Measurements from ENCODE around the gene CIROP. TPM values are rescaled to one million over a fixed set of nuclear protein-coding genes. Genes with fewer than 3 reads are reported as not detected.

The CIROP gene
- total RNA-seq, 1 donor from 2014 or later, result not detected

DNA sequence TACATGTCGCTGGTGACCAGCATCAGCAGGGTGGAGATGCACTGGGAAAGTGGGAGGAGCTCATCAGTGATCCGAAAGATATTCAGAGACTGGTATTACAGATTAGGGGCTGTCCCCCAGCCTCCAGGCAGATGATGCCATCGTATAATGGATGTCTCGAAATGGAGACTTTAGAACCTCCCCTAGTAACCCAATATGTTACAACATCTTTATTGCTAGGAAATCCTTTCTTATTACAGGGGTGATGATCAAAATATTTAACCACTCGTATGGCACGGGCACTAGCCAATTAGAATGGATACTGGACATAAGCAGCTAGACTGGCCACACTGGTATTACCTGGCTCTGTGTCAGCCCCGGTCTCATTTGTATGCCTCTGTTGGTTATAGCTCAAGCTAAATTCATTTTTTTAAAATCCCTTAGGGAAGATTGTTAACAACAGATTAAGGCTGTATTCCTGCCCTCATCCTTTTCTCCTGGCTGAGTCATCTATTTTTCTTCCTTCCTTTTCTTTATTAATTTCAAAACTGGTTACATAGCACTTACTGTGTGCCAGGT lies 25.0 kb upstream of the CIROP start:
- DNase-seq (ENCODE audit: low spot score), result no peak

DNA sequence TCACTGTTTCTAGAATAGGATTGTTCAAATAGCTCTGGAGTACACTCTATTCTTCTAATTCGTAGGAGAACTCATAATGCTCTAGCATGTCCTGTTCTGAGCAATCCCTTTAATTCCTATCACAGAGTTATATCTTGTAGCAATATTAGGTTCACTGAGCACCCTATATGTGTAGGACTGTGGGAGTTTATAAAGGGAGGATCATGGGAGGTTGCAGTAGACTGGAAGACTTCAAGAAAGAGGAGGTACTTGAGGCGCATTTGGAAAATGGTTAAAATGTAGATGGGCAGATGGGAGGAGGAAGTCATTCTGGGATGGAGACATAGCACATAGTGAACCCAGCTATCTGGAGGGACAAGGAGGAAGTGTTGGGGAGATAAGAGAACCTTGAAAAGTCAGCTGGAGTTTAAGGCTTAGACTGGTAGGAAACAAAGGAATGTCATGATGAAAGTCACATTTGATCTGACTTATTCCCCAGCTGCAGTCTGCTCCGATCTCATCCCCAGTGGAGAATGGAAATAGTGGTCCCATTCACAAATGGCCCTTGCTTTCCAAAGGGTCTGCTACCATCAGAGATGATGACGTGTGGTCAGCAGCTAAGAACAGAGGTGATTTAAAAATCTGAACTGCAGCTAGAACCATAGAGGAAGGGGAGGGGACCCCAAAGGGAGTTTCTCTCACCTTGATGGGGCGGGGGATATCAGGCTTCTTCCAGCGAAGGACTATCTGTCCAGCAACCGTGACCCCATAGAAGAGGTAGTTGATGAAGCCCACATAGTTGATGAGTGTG lies 24.4 kb upstream of the CIROP start:
- no peak for DNase-seq (ENCODE audit: low spot score)

DNA sequence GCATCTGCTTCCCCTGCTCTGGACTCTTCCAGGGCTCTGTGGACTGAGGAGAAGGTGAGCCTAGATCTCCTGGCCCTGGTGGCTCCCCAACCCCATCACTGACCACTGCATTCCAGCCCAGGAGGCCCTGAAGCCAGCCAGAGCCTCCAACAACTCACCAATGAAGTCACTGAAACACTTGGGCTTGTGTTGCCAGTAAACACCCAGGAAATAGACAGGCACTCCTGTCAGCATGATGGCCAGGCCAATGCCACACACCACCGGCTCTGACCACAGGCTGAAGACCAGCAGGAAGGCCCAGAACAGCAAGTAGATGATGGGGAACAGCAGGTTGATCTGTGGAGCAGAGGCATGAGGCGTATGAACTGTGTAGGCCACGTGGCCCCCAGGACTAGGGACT lies 23.1 kb upstream of the CIROP start:
- no peak for DNase-seq (ENCODE audit: low spot score)

DNA sequence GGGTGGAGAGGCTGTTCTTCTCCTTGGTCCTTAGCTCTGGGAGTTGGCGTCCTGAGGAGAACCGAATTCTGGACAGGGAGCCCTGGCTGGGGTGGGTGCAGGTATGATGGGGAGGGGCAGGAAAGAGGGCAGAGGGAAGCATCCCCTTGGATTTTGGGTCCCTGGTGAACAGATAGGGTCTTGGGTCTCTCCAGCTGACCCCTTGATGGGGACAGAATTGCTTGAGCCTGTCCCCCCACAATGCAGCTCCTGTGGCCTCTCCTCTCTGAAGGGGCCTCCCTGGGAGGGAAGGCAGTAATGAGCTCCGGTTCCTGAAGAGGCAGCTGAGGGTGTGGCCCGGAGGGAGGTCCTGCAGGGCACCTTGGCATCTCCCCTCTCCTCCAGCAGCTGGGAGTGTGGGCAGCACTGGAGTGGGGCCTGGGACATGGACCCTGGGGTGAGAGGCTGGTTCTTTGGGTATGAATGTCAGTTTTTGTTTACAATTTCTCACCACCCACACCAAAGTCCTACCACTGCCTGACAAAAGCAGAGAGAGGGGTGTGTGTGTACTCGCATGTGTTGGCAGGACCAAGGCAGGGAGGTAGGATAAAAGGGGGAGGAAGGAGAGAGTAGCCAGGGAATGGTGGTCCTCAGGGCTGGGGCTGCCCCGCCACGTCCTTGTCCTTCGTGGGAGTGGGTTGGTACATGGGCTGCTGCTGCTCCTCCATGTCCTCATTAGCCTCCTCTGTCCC lies 21.9 kb upstream of the CIROP start:
- DNase-seq (ENCODE audit: low spot score), result no peak

DNA sequence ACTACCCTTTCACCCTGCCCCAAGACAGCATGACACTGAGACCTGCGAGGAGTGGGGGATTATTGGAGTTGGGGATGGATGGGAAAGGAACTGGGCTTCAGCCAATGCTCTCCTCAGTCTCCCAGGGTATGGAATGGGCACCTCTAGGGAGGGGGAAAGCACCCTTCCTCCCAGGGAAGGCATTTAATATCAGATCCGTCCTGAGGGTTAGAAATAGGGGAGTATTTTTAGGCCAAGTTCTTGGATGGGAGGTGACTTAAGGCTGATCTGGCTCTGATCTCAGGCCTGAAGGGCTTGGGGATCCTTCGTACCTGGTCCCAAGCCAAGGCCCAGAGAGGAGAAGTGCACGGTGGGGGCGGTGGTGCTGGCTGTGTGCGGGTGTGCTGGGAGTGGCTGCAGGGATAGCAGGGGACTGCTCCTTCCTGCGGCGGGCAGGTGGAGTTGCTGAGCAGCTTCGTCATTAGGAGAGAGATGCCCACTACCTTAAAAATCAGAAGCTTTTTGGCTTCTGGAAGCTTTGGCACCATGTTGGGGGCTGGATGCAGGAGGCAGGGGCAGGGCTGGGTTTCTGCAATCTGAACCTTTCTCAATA lies 21.2 kb upstream of the CIROP start:
- no peak for DNase-seq (ENCODE audit: low spot score)

DNA sequence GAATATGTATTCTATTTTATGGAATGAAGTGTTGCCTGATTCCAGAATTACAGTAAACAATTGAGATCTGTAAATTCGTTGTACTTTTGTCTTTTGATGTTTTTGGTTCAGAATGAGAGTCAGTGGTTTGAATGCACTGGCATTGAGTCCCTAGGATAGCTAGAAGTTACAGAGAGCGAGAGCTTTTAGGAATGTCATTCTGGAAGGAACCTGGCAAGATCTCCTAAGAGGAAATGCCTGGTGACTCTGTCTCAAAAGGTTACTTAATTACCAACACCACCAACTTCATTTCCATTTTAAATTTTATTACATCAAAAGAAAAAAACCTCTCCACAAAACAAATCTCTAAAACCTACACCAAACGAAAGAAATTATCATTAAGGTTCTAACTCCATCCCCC lies 20.2 kb upstream of the CIROP start:
- DNase-seq (ENCODE audit: low spot score), result no peak

DNA sequence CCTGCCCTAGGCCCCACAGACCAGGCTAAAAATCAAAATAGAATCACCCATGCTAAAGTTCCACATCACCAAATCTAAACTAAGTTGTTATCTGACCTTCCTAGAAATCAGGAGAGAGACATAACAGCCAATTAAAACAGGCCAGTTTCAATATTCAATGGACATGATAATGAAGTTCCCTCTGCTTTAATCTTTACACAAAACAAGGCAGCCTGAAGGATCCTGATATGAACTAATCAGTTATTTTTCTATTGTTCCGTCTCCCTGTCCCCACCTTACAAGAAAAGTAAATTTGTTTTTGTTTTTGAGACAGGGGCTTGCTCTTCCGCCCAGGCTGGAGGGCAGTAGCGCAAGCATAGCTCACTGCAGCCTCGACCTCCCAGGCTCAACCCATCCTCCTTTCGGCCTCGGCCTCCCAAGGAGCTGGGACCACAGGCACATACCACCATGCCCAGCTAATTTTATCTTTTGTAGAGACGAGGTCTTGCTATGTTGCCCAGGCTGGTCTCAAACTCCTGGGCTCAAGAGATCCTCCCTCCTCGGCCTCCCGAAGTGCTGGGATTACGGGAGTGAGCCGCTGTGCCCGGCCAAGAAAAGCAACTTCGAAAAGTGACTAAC lies 19.7 kb upstream of the CIROP start:
- DNase-seq (ENCODE audit: low spot score), result no peak

DNA sequence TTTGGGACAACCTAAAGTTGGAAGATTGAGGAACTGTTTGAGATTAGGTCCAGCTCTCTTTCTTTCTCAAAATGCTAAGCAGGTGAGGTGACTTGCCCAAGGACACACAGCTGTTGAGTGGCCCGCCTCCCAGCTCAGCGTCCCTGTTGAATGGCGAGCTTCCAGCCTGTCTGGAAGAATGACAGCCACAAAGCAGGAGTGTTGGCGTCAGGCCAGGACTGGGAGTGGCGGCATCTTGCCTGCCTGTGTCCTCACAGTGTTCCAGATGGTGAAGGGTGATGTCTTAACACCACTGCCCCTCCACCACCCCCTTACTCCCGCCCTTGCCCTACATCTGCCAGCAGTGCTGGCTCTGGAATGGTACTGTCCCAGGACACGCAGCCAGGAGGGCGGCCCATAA lies 18.6 kb upstream of the CIROP start:
- DNase-seq (ENCODE audit: low spot score), result peak; percentile 46

DNA sequence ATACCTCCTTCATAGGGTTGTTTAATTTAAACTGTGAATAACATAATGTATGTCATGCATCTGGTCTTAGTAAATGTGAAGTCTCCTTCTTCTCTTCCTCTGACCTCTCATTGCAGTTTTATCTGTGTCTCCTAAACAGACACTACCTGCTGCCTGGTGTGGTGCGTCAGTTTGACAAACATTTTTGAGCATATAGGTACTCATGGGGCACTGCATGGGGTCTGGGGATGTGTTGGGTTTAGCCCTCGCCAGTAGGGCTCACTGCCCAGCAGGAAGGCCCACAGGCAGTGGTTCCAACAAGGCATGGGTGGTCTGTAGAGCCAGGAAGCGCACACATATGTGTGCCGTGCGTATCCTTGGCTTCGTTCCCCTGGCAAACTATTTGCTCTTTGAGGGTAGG lies 17.3 kb upstream of the CIROP start:
- DNase-seq (ENCODE audit: low spot score), result no peak

DNA sequence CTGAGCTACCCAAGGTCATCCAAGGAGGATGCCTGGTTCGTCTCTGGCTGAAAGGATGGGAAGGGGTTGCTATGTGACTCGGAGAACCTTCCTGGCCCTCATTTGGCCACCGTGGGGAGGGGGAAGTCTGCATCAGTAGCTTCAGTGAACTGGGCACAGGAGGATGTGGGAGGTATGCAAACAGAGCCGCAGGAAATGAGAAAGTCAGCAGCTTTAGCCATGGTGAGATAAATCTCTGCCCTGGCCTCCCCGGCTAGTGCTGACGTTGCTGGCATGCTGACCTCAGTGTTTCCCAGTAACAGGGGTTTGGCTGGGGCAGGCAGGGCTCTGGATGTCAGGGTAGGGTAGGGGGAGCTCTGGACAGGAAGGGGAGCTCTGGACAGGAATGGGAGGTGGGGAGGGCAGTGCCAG lies 16.6 kb upstream of the CIROP start:
- DNase-seq (ENCODE audit: low spot score), result peak; percentile 35

DNA sequence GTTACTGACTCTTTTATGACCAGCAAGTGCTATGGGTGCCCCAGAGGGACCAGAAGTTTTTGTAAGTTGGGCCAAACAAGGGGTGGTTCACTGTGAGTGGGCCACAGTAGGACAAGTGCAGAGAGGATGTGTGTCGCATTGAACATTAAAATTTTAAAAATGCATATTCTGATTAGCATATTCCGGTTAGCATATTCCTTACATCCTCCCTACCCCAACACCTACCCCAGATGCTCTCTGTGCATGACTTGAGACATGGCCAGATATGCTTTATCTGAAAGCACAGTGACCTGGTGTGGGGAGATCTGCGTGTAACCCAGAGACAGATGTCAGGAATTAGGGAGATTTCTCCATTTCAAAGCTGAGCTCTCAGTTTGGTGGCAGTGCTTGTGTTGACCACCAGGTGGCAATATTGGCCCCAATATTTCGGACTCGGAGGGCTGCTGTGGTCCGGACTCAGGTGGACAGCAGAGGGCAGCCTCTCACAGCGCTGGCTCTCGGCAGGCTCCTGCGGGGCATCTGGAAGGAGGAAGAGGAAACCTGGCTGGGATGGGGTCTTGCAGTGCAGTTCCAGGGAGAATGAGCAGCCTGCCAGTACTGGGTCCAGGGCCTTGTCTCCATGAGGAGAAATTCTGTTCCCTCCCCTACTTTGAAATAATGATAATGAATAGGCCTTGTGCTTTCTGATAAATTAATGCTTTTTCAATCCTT lies 15.9 kb upstream of the CIROP start:
- DNase-seq (ENCODE audit: low spot score), result peak; percentile 91

DNA sequence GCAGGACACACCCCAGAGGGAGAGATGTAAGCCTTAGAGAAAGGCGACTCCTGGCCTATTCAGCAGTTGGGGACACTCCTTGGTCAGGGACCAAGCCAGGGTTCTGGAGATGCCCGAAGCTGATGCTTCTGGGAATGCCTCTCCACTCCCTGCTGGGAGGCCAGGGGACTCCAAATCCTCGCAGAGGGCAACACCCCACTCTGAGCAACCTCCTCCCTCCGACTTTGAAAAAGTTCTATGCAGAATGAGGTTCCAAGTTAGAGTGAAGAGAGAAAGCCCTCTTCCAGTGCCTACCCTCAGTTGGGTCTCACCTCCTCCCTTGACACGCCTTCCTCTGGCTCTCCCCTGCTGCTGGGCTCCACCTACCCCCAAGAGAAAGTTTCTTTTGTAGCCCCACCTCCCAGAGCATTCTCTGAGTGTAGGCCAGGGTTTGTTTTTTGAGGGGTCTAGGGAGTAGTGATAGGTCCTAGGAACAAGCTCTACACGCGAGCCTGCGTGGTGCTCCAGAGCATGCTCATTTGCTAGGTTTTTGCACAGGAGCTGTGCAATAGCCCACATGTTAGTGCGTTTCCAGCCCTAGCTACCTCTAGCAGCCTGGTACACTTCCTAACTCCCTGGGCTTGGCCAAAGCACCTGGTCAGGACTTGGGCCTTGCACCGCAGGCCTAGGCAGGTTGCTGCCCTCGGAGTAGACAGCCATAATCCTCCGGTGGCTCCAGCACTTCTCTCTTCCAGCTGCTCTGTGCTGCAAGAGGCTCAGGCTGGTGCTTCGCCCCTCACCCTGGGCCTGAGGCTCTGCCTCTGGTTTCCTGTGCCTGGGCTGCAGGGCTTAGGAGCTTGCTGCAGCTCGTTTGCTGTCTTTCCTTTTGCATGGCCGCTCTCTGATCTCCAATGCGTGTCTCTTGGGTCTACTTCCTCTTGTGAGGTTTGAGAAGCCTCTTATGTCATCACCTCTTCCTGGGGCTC lies 14.9 kb upstream of the CIROP start:
- DNase-seq (ENCODE audit: low spot score), result no peak

DNA sequence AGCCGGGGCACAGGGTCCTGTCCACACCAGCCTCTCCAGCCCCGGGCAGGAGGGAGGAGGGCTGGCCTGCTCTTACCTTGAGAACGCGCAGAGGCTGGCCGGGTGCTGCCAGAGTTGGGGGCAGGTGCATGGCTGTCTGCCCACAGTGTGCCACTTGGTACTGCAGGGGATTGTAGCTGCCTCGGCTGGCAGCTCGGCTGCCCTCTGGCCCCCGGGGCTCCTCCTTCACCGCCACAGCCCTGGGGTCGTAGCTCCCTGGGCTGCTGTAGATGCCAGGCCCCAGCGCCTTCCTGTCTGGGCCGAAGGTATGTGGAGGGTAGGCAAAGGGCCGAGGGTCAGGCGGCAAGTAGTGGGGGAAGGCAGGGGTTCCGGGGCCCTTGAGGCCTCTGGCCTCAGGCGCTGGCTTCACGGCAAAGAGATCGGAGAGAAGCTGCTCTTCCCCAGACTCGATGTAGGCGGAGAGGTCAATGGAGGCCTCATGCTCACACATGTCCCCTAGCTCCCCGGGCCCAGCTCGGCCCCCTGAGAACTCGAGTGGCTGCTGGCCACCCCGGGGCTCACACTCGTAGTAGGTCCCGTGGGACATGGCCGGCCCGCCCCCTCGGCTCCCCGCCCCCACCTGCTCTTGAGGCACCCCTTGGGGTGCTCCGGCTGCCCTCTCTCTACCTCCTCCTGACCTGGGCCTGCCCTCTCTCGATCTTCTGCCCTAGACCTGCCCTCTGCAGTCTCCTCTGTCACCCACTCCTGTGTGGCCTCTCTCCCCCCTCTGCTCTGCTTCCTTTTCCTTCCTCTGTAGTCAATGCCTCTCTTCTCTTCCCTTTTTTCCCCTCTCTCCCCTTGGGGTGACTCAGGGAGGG lies 13.9 kb upstream of the CIROP start, which contains the start of gene CEBPE:
CEBPE (minus strand) TSS at position 750 of the 857 bp plus-strand sequence; CDS start at position 586, 164 bp downstream.
- no peak for DNase-seq (ENCODE audit: low spot score)

DNA sequence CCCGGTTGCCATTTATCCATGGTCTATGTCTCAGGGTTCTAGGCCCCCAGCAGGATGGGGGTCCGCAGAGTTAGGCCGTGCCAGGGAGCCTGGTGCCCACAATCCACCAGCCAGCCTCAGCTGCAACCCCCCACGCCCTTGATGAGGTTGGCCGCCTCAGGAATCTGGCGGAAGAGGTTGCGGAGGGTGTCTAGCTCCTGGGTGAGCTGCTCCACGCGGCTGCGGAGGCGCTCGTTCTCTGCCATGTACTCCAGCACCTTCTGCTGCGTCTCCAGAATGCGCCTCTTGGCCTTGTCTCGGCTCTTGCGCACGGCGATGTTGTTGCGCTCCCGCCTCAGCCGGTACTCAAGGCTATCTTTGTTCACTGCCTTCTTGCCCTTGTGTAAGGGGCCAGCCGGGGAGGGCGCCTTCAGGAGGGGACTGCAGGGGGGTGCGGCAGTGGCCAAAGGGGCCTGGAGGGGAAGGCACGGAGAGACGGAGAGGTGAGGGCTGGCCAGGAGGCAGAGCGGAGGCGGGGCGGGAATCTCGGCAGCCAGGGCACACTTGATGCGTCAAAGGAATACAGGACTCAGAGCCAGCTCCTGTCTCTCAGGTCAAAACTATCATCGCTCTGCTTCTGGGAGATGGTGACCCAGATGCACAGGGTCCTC lies 12.7 kb upstream of the CIROP start:
- DNase-seq (ENCODE audit: low spot score), result no peak

DNA sequence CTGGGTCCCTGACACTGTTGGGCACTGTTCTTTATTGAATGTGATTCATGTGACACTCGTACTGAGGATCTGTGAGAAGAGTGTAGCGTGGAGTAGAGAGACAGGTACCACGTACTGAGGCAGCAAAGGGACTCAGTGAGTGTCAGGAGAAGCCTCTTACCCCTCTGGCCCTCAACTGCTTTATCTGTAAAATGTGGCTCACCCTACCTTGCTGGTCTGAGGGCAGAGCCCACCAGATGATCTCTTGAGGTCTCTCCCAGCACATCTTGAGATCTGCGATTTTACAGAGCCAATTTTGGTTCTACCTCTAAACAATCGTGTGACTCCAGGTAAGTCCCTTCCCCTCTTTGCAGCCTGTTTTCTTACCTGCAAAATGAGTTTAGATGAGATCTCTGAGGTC lies 11.1 kb upstream of the CIROP start:
- DNase-seq (ENCODE audit: low spot score), result no peak

DNA sequence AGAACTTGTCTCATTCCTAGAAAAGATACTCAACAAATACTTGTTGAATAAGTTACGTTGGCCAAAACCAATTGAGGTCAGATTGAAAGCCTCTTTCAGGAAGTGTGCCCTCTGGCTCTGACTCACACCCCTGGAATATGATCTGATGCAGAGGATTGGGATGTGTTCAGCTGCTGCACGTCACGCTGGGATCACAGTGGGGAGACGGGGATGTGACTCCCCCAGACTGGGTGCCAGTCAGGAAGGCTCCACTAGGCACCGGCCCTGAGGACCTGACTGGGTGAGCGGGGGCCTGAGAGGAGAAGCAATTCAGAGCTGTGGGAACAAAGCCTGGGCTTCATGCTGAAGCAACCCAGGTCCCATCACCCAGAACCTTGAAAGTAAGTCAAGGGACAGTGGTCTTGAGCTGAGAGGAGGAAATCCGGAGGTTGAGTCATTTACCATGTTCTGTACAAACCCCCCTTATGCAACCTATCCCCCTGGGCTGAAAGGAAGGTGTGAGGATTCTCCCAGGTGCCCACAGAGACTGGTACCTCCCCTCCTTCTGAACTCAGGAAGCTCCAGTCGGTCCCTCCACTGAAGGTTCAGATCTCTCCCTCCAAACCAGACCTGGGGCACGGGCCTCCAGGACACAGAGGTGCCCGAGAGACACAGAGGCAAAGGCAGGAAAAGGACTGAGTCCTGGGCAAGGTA lies 10.4 kb upstream of the CIROP start:
- DNase-seq (ENCODE audit: low spot score), result no peak

DNA sequence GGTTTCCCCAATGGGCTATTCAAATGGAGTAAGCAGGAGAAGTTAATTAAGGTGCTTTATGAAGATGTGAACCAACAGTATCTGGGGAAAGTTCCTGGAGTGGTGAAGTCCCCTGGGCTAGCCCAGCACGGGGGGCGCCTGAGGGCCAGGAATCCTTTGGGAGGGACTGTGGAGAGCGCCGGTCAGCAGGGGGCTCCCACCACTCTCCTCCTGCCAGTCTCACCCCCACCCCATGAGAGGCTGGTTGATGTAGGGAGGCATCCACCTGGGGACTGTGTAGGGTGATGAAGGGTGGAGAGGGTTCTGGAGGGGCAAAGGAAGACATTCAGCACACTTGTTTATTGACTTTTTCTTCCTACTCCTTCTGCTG lies 9.9 kb upstream of the CIROP start:
- DNase-seq (ENCODE audit: low spot score), result no peak

DNA sequence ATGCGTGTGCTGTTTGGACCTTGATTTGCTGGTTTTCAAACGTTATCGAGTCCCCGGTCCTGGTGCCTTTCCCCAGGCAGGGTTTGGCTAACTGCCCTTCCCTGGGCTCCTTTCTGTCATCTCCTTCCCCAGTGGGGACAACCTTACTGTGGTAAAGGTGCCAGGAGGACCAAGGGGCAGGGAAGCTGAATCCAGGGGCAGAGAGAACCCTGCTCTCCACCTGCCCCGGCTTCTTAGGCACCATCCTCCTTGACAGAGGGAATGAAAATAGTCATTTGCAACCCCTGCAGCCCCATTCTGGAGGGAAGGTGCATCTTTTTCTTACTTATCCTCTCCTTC lies 9.3 kb upstream of the CIROP start:
- DNase-seq (ENCODE audit: low spot score), result no peak
